ENCODE results near the gene PTPN1. TPM values are rescaled to one million over a fixed set of nuclear protein-coding genes. Genes with fewer than 3 reads are reported as not detected.
"Not testable (repeated sequence)": the region's sequence is repeated elsewhere in the genome, so short reads cannot be mapped to it uniquely, and the experiment has no call there.

The PTPN1 gene
- total RNA-seq, 4 donors from 2014 or later, result 21.8 to 46.8 (median 44.4) TPM

GRCh38 chr20:50595988-50596693 lies 86.0 kb downstream of the PTPN1 start:
- ATAC-seq (no peak), DNase-seq (no peak)
- TF ChIP-seq POLR2A (IDR thresholded peaks at IDR 0.05), result no peak
- TF ChIP-seq, protein P1, sequence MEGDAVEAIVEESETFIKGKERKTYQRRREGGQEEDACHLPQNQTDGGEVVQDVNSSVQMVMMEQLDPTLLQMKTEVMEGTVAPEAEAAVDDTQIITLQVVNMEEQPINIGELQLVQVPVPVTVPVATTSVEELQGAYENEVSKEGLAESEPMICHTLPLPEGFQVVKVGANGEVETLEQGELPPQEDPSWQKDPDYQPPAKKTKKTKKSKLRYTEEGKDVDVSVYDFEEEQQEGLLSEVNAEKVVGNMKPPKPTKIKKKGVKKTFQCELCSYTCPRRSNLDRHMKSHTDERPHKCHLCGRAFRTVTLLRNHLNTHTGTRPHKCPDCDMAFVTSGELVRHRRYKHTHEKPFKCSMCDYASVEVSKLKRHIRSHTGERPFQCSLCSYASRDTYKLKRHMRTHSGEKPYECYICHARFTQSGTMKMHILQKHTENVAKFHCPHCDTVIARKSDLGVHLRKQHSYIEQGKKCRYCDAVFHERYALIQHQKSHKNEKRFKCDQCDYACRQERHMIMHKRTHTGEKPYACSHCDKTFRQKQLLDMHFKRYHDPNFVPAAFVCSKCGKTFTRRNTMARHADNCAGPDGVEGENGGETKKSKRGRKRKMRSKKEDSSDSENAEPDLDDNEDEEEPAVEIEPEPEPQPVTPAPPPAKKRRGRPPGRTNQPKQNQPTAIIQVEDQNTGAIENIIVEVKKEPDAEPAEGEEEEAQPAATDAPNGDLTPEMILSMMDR (IDR thresholded peaks at IDR 0.05 in 4 of 5, conservative IDR thresholded peaks at IDR 0.05 in 1 of 5), result no peak
- Histone ChIP-seq H3K27me3 (peaks cover 19 to 38% (median 31%) of the 10 kb centered on the region in 3 donors), H3K4me1 (peaks cover 18 to 20% of the 10 kb centered on the region in 2 donors), H3K27ac (no peak overlapping the region), H3K36me3 (no peaks in the 10 kb centered on the region), H3K4me3 (no peak overlapping the region), H3K9me3 (no peaks in the 10 kb centered on the region)
- in situ Hi-C loops (cut with MboI; ENCODE audit: low sequenced_read_pairs in 4 of 4) (no loop called here), intact Hi-C loops (cut with DNase I; ENCODE audit: low total_unique reads) (no loop called here)

DNA sequence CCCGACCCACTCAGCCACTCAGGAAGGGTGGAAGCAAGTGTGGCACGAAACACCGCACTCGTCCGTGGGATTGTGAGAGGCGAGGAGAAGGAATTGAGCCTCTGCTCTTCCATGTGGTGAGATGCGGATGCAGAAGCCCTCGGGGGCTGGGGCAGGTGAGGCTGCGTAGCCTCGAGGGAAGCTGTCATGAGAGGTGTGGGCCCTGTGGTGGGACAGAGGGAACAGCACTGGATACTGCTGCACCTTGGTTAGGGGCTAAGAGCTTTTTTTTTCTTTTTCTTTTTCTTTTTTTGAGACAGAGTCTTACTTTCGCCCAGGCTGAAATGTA lies 86.5 kb downstream of the PTPN1 start:
- ATAC-seq (no peak), DNase-seq (no peak)
- intact Hi-C loops (cut with DNase I; ENCODE audit: low total_unique reads), result no loop called here
- Histone ChIP-seq H3K36me3 (no peaks in the 10 kb centered on the region), H3K4me3 (no peak overlapping the region), H3K27ac (no peak overlapping the region), H3K27me3 (peaks cover 19 to 41% (median 31%) of the 10 kb centered on the region in 3 donors), H3K9me3 (no peaks in the 10 kb centered on the region), H3K4me1 (peaks cover 16 to 17% of the 10 kb centered on the region in 2 donors)
- in situ Hi-C loops (cut with MboI; ENCODE audit: low sequenced_read_pairs in 4 of 4), result no loop called here
- TF ChIP-seq, protein P1 (IDR thresholded peaks at IDR 0.05 in 4 of 5, conservative IDR thresholded peaks at IDR 0.05 in 1 of 5), result no peak
- TF ChIP-seq POLR2A (IDR thresholded peaks at IDR 0.05), result no peak

DNA sequence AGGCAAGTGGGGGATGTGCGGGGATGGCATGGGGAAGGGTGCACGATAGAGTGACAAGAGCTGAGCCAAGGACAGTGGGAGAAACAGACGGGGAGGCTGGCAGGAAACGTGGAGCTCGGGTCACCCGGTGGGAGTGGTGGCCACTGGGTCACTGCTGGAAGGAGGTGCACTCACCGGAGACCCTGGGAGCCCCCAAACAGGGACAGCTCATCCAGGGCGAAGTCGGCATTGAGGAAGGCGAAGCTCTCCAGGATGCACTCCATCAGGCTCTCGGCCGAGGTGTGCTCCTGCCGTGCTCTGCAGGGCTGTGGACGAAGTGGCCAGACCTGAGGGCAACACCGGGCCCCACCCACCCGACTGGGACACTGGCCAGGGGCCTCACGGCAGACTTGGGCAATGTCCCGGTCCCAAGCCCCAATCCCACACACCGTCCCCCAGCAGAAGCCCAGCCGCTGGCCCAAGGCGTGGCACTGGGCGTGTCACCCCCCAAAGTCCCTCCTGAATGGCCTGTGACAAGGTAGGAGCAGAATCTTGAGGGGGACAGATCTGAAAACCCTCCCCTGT lies 87.3 kb downstream of the PTPN1 start:
- in situ Hi-C loops (cut with MboI; ENCODE audit: low sequenced_read_pairs in 4 of 4), result no loop called here

GRCh38 chr20:50598074-50598473 lies 87.9 kb downstream of the PTPN1 start:
- in situ Hi-C loops (cut with MboI; ENCODE audit: low sequenced_read_pairs in 4 of 4) (no loop called here), intact Hi-C loops (cut with DNase I; ENCODE audit: low total_unique reads) (no loop called here)
- Histone ChIP-seq H3K27me3 (peaks cover 19 to 45% (median 34%) of the 10 kb centered on the region in 3 donors), H3K4me1 (peaks cover 6% of the 10 kb centered on the region in 2 donors), H3K27ac (no peak overlapping the region), H3K36me3 (no peaks in the 10 kb centered on the region), H3K4me3 (no peak overlapping the region), H3K9me3 (no peaks in the 10 kb centered on the region)
- TF ChIP-seq POLR2A (IDR thresholded peaks at IDR 0.05), result no peak
- TF ChIP-seq, protein P1 (IDR thresholded peaks at IDR 0.05 in 4 of 5, conservative IDR thresholded peaks at IDR 0.05 in 1 of 5), result no peak
- no peak for ATAC-seq
- no peak for DNase-seq

More for the DNA sequence above, 87.3 kb downstream of the PTPN1 start:
- TF ChIP-seq, protein P1 (IDR thresholded peaks at IDR 0.05 in 4 of 5, conservative IDR thresholded peaks at IDR 0.05 in 1 of 5), result no peak
- TF ChIP-seq POLR2A (IDR thresholded peaks at IDR 0.05), result no peak
- H3K27ac ChIP-seq, result no peak overlapping the region
- H3K4me1 ChIP-seq, result peaks cover 8 to 9% of the 10 kb centered on the region in 2 donors
- peaks cover 19 to 45% (median 31%) of the 10 kb centered on the region in 3 donors for H3K27me3 ChIP-seq
- no peak overlapping the region for H3K4me3 ChIP-seq
- intact Hi-C loops (cut with DNase I; ENCODE audit: low total_unique reads), result no loop called here
- no peaks in the 10 kb centered on the region for H3K9me3 ChIP-seq
- H3K36me3 ChIP-seq, result no peaks in the 10 kb centered on the region
- DNase-seq, result no peak
- ATAC-seq, result no peak

DNA sequence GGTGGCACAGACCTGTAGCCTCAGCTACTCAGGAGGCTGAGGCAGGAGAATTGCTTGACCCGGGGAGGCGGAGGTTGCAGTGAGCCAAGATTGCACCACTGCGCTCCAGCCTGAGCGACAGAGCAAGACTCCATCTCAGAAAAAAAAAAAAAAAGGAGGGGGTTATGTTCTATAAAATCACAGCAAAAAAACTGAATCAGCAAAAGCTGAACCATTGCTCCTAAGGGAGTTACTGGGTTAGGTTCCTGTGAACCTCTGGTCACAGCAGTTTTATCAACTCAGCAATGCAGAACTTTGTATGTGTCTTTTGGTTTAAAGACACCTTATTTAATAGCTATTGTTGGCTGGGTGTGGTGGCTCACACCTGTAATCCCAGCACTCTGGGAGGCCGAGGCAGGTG lies 88.6 kb downstream of the PTPN1 start:
- H3K27me3 ChIP-seq, result peaks cover 19 to 45% (median 35%) of the 10 kb centered on the region in 3 donors
- in situ Hi-C loops (cut with MboI; ENCODE audit: low sequenced_read_pairs in 4 of 4); ATAC-seq; intact Hi-C loops (cut with DNase I; ENCODE audit: low total_unique reads); H3K27ac ChIP-seq; H3K36me3 ChIP-seq; H3K9me3 ChIP-seq; H3K4me3 ChIP-seq; H3K4me1 ChIP-seq; DNase-seq: not testable (repeated sequence)

All from gastrocnemius medialis (tissue), 4 donors.